GM21576 (cell line): ENCODE measurements around the gene PKD1.
A peak's percentile ranks its signal among the peaks of the same experiment; 100 is the strongest.

Source experiments
- ATAC-seq: cut with Tn5 transposase; IDR thresholded peaks from one replicate; pipeline ENCODE4 v1.9.1; 2021; ENCODE audit warnings: mild to moderate bottlenecking, moderate library complexity; ENCODE audit not compliant: unreplicated experiment

Gene PKD1

GRCh38 chr16:2056077-2056476 lies 79.6 kb downstream of the PKD1 start:
- ATAC-seq: no peak

GRCh38 chr16:2054543-2055245 lies 81.0 kb downstream of the PKD1 start:
- ATAC-seq: no peak

GRCh38 chr16:2053897-2054296 lies 81.8 kb downstream of the PKD1 start:
- no peak for ATAC-seq

GRCh38 chr16:2053211-2053610 lies 82.5 kb downstream of the PKD1 start:
- no peak for ATAC-seq

GRCh38 chr16:2048116-2048543 lies 87.6 kb downstream of the PKD1 start:
- ATAC-seq: no peak

GRCh38 chr16:2047330-2048115 lies 88.2 kb downstream of the PKD1 start, which contains the start of the genes NTHL1 and TSC2:
Gene NTHL1 (minus strand): TSS chr16:2047834. CDS start chr16:2047823, 11 bp downstream.
Gene TSC2 (plus strand): TSS chr16:2047985. CDS start chr16:2048616, 631 bp downstream.
- ATAC-seq: peak; percentile 75

GRCh38 chr16:2046893-2047329 lies 88.8 kb downstream of the PKD1 start:
- ATAC-seq: peak; percentile 2

- ATAC-seq: no peak
These were observed 89.5 kb downstream of the PKD1 start for GRCh38 chr16:2045965-2046892.

- ATAC-seq: no peak
These were observed 91.2 kb downstream of the PKD1 start for GRCh38 chr16:2044541-2044940.

- ATAC-seq: no peak
These were observed 91.8 kb downstream of the PKD1 start for GRCh38 chr16:2043667-2044451.

- ATAC-seq: no peak
These were observed 92.6 kb downstream of the PKD1 start for GRCh38 chr16:2042986-2043666.

GRCh38 chr16:2042171-2042985 lies 93.3 kb downstream of the PKD1 start:
- ATAC-seq: no peak

GRCh38 chr16:2040787-2041522 lies 94.7 kb downstream of the PKD1 start:
- ATAC-seq: no peak

GRCh38 chr16:2040041-2040786 lies 95.5 kb downstream of the PKD1 start:
- no peak for ATAC-seq

- no peak for ATAC-seq
These were observed 96.2 kb downstream of the PKD1 start for GRCh38 chr16:2039274-2040031.
